ENCODE data around the gene PAPLN. TPM values are rescaled to one million over a fixed set of nuclear protein-coding genes. Genes with fewer than 3 reads are reported as not detected.

The PAPLN gene
- total and polyA plus RNA-seq, 9 of the 15 experiments (the other 6 are each of a cell fraction or from before 2014, with no cell fraction given), result 0.43 to 3.5 (median 1.7) TPM

DNA sequence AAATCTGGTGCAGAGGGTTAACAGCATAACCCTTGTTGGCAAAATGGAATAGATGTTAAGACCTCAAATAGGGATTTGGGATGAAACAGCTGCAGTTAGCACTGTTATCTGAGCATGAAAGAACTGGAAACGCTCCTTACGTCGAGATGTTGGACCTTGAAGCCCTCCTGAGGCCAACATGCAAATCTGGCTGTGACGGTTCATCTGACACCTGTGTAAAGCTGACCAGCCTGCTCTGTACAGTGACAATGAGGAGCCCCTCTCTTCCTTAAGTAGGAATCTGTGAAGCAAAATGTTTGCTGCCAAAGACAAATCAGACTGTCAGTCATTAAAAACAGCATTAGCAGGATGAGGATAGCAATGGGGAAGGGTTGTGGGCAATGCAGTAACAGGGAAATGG, 36.5 kb downstream of the PAPLN start (continued):
- no peak for TF ChIP-seq FIP1L1 (IDR thresholded peaks at IDR 0.05; ENCODE audit: low read depth, low read length, poor library complexity, severe bottlenecking)

DNA sequence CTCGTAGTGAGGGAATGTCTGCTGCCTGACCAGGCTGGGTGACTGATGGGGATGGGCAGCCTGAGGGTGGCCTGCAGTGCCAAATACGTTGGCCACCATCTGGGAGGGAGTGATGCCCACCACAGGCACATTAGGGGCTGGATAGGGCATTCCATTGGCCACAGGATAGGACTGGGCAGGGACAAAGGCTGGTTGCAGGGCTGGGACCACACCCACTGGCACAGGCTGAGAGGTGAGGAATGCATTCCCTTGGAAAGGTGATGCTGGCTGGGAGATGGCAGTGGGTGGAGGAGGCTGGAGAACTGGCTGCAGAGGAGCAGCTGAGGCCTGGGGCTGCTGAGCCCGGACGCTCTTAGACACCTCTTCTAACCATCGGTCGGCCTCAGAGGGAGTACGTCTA, 39.5 kb downstream of the PAPLN start:
- intact Hi-C loops (cut with micrococcal nuclease), result no loop called here
- FAIRE-seq, result no peak
- H3K9me3 ChIP-seq (replicated peaks; ENCODE audit: control insufficient read depth, insufficient read depth, low read depth, low read length), result no peaks in the 10 kb centered on the region
- in situ Hi-C loops (cut with MboI), result no loop called here
- H3K36me3 ChIP-seq (ENCODE audit: control insufficient read depth, insufficient read depth, low read length), result peaks cover 48% of the 10 kb centered on the region; the same call in 2 of the 3 replicates
- H3K4me1 ChIP-seq (replicated peaks in 1 of 2; ENCODE audit: control insufficient read depth in 2 of 2, insufficient read depth in 2 of 2, low read length in 2 of 2), result no peaks in the 10 kb centered on the region
- TF ChIP-seq CSDE1 (IDR thresholded peaks at IDR 0.05) (no peak), HSF4 (CRISPR knock-in tag; IDR thresholded peaks at IDR 0.05; ENCODE audit: borderline replicate concordance) (no peak), ZNF707 (CRISPR knock-in tag; conservative IDR thresholded peaks at IDR 0.05) (no peak), CCAR2 (IDR thresholded peaks at IDR 0.05; ENCODE audit: low read depth, low read length) (no peak), ZNF79 (CRISPR knock-in tag; IDR thresholded peaks at IDR 0.05; ENCODE audit: low read depth) (no peak)
- TF ChIP-seq, protein P1, sequence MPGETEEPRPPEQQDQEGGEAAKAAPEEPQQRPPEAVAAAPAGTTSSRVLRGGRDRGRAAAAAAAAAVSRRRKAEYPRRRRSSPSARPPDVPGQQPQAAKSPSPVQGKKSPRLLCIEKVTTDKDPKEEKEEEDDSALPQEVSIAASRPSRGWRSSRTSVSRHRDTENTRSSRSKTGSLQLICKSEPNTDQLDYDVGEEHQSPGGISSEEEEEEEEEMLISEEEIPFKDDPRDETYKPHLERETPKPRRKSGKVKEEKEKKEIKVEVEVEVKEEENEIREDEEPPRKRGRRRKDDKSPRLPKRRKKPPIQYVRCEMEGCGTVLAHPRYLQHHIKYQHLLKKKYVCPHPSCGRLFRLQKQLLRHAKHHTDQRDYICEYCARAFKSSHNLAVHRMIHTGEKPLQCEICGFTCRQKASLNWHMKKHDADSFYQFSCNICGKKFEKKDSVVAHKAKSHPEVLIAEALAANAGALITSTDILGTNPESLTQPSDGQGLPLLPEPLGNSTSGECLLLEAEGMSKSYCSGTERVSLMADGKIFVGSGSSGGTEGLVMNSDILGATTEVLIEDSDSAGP (CRISPR knock-in tag; IDR thresholded peaks at IDR 0.05), result no peak
- H4K20me1 ChIP-seq (replicated peaks; ENCODE audit: control insufficient read depth, insufficient read depth, low read length), result no peaks in the 10 kb centered on the region
- no peak overlapping the region for H2AFZ ChIP-seq (ENCODE audit: low read depth, low read length)
- no peak for DNase-seq (ENCODE audit: extremely low read depth in 1 of 4, low spot score in 3 of 4)
- H3K27ac ChIP-seq (ENCODE audit: extremely low read depth, low read depth, low read length), result no peak overlapping the region
- H3K4me3 ChIP-seq, result no peak overlapping the region
- no peak overlapping the region for H3K9ac ChIP-seq (ENCODE audit: insufficient read depth in 1 of 2, low read depth in 2 of 2, low read length in 2 of 2)
- H3K79me2 ChIP-seq (ENCODE audit: control insufficient read depth, insufficient read depth, low read length), result no peaks in the 10 kb centered on the region
- POLR2A ChIA-PET, result no interaction called here
- no peak for ATAC-seq
- WGBS (ENCODE audit: insufficient coverage, low coverage, missing lambda C conversion rate), result 95% methylated on average over 7 of the region's 7 CpGs
- H3K27me3 ChIP-seq (ENCODE audit: control insufficient read depth in 2 of 2, insufficient read depth in 2 of 2, low read length in 2 of 2), result no peaks in the 10 kb centered on the region
- H3K9me1 ChIP-seq (ENCODE audit: control insufficient read depth, insufficient read depth, low read length), result no peaks in the 10 kb centered on the region
- H3K4me2 ChIP-seq (ENCODE audit: insufficient read depth, low read length), result no peak overlapping the region
- BruUV-seq (replicated peaks), result no TSS peak
- CTCF ChIA-PET (ENCODE audit: low intra/inter-chr PET ratio), result no interaction called here
